Thyroid gland (tissue), 4 donors: ENCODE results near the gene POLR1C. TPM values are rescaled to one million over a fixed set of nuclear protein-coding genes. Genes with fewer than 3 reads are reported as not detected.
A peak's percentile ranks its signal among the peaks of the same experiment; 100 is the strongest.

Experiments used
- DNase-seq, 2 donors: peaks; one replicate each; pipeline ENCODE4 v3.0.0-alpha.2; 2019
- H3K27ac ChIP-seq, 3 donors: fragments of 200-600 bp; sonication (generic); 1 replicate in 2 of 3; 2 replicates in 1 of 3; pipeline ENCODE4 v1.5.1; 2016 to 2019; ENCODE audit warnings: mild to moderate bottlenecking in 1 of 3, moderate library complexity in 1 of 3
- H3K27me3 ChIP-seq: fragments of 200-600 bp; sonication (generic); one replicate; pipeline ENCODE4 v1.5.1; 2019
- H3K36me3 ChIP-seq, 2 donors: fragments of 200-600 bp; sonication (generic); one replicate each; pipeline ENCODE4 v1.5.1; 2016 to 2019
- H3K4me1 ChIP-seq, 2 donors: fragments of 200-600 bp; sonication (generic); one replicate each; pipeline ENCODE4 v1.5.1; 2017 to 2019
- H3K4me3 ChIP-seq, 3 donors: fragments of 200-600 bp; sonication (generic); replicated peaks in 1 of 3; 1 replicate in 2 of 3; 2 replicates in 1 of 3; pipeline ENCODE4 v1.5.1; 2016; ENCODE audit warnings: mild to moderate bottlenecking in 1 of 3
- H3K9me3 ChIP-seq: fragments of 200-600 bp; sonication (generic); one replicate; pipeline ENCODE4 v1.5.1; 2017
- POLR2A ChIP-seq, 2 donors: fragments of 450-650 bp; IDR thresholded peaks; one replicate each; pipeline ENCODE4 v1.6.1; 2017; ENCODE audit warnings: antibody characterized with exemption in 2 of 2, mild to moderate bottlenecking in 2 of 2, moderate library complexity in 1 of 2
- WGBS, 2 donors: methylation state at CpG; one replicate each; pipeline ENCODE4 v1.1.5; 2017; 5-methylcytosine and 5-hydroxymethylcytosine counted together
- intact Hi-C: fragments of 100-400 bp; cut with DNase I; formaldehyde crosslinking; loops from one replicate; pipeline ENCODE4 v1.15.1; 2023
- total RNA-seq, 4 donors: library from RNA; depleted of rRNA; stranded (reverse); fragments of >200 nt; gene quantifications; one replicate each; pipeline ENCODE4 v1.2.3, GENCODE V29; 2016
- TF ChIP-seq, protein P1 (sequence below), 6 experiments: fragments of 200-600 bp in 3 of 6; fragments of 450-650 bp in 3 of 6; sonication (generic) in 3 of 6; IDR thresholded peaks; one replicate each; pipeline ENCODE4 v1.5.1; 2016 to 2019; ENCODE audit warnings: antibody characterized with exemption in 6 of 6, mild to moderate bottlenecking in 2 of 6, inconsistent platforms in 1 of 6, moderate library complexity in 1 of 6

Gene POLR1C
- total RNA-seq, 4 donors from 2014 or later: 27.6 to 41.9 (median 38.2) TPM

DNA sequence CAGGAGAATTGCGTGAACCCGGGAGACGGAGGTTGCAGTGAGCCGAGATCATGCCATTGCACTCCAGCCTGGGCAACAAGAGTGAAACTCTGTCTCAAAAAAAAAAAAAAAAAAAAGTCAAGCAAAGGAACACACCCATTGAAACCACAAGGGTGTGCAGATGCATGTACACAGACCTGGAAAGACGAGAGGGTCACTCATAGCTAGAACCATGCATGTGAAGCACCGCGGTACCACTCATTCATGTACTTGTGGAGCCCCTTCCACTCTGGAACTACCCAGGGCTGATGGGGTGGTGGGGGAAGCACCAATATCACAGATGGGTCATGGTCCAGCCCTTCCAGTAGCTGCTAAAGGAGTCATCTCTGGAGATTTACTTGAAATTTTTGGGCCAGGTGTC lies 46.9 kb upstream of the POLR1C start:
- no peak overlapping the region for H3K27ac ChIP-seq
- no peaks in the 10 kb centered on the region for H3K36me3 ChIP-seq
- H3K4me3 ChIP-seq: no peak overlapping the region
- H3K4me1 ChIP-seq: no peaks in the 10 kb centered on the region
- intact Hi-C loops: no loop called here
- TF ChIP-seq, protein P1, sequence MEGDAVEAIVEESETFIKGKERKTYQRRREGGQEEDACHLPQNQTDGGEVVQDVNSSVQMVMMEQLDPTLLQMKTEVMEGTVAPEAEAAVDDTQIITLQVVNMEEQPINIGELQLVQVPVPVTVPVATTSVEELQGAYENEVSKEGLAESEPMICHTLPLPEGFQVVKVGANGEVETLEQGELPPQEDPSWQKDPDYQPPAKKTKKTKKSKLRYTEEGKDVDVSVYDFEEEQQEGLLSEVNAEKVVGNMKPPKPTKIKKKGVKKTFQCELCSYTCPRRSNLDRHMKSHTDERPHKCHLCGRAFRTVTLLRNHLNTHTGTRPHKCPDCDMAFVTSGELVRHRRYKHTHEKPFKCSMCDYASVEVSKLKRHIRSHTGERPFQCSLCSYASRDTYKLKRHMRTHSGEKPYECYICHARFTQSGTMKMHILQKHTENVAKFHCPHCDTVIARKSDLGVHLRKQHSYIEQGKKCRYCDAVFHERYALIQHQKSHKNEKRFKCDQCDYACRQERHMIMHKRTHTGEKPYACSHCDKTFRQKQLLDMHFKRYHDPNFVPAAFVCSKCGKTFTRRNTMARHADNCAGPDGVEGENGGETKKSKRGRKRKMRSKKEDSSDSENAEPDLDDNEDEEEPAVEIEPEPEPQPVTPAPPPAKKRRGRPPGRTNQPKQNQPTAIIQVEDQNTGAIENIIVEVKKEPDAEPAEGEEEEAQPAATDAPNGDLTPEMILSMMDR (IDR thresholded peaks at IDR 0.05): no peak
- TF ChIP-seq POLR2A (IDR thresholded peaks at IDR 0.05): no peak
- H3K9me3 ChIP-seq: no peaks in the 10 kb centered on the region
- DNase-seq: no peak
- no peaks in the 10 kb centered on the region for H3K27me3 ChIP-seq
- WGBS, 2 donors: 91 to 92% methylated on average over 7 of the region's 7 CpGs

DNA sequence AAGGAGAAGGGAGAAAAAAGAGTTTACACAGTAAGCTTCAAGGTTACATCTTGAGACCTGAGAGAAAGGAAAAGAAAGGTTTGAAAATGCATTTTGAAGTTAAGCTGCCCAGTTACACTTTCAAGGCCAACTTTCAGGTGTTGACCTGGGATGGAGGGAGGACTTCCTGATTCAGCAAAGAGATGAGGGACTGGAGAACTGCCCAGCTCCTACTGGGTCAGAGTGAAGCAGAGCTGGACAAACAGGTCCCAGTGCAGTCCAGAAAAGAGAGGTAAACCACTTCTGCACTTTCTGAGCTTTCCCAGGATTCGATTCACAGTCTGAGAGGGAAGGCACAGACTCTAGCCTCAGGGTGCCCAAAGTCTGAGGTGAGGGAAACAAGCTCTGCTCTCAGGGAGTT lies 45.5 kb upstream of the POLR1C start:
- no peak for DNase-seq
- Histone ChIP-seq H3K27me3 (no peaks in the 10 kb centered on the region), H3K36me3 (no peaks in the 10 kb centered on the region), H3K27ac (no peak overlapping the region), H3K4me1 (no peaks in the 10 kb centered on the region), H3K9me3 (no peaks in the 10 kb centered on the region), H3K4me3 (no peak overlapping the region)
- WGBS, 2 donors: 81 to 83% methylated on average over 1 of the region's 1 CpG
- TF ChIP-seq, protein P1 (IDR thresholded peaks at IDR 0.05): no peak
- intact Hi-C loops: no loop called here

- intact Hi-C loops: no loop called here
- Histone ChIP-seq H3K4me1 (peaks cover 0 to 3% of the 10 kb centered on the region in 2 donors), H3K27me3 (no peaks in the 10 kb centered on the region), H3K4me3 (no peak overlapping the region), H3K27ac (no peak overlapping the region), H3K9me3 (no peaks in the 10 kb centered on the region), H3K36me3 (no peaks in the 10 kb centered on the region)
- no peak for TF ChIP-seq POLR2A (IDR thresholded peaks at IDR 0.05)
- TF ChIP-seq, protein P1 (IDR thresholded peaks at IDR 0.05): no peak
- WGBS, 2 donors: 94 to 97% methylated on average over 4 of the region's 4 CpGs
- DNase-seq: no peak
Measured at GRCh38 chr6:43472515-43472914, 44.4 kb upstream of the POLR1C start.

GRCh38 chr6:43475516-43475915 lies 41.4 kb upstream of the POLR1C start:
- no peak for TF ChIP-seq POLR2A (IDR thresholded peaks at IDR 0.05)
- 78 to 81% methylated on average over 6 of the region's 6 CpGs for WGBS, 2 donors
- intact Hi-C loops: no loop called here
- Histone ChIP-seq H3K27me3 (no peaks in the 10 kb centered on the region), H3K27ac (no peak overlapping the region), H3K4me1 (peaks cover 9 to 14% of the 10 kb centered on the region in 2 donors), H3K9me3 (no peaks in the 10 kb centered on the region), H3K36me3 (no peaks in the 10 kb centered on the region), H3K4me3 (no peak overlapping the region)
- no peak for DNase-seq

GRCh38 chr6:43476746-43477145 lies 40.1 kb upstream of the POLR1C start:
- intact Hi-C loops: no loop called here
- no peaks in the 10 kb centered on the region for H3K27me3 ChIP-seq
- 35 to 39% methylated on average over 2 of the region's 2 CpGs for WGBS, 2 donors
- DNase-seq: no peak
- no peaks in the 10 kb centered on the region for H3K36me3 ChIP-seq
- H3K27ac ChIP-seq: peak overlapping the region in 2 of 3 donors; percentile 27 to 80
- TF ChIP-seq, protein P1 (IDR thresholded peaks at IDR 0.05): no peak
- no peak for TF ChIP-seq POLR2A (IDR thresholded peaks at IDR 0.05)
- no peaks in the 10 kb centered on the region for H3K9me3 ChIP-seq
- H3K4me1 ChIP-seq: peaks cover 9 to 14% of the 10 kb centered on the region in 2 donors
- no peak overlapping the region for H3K4me3 ChIP-seq
